Esophagus muscularis mucosa (tissue), 4 donors: Measurements from ENCODE around the gene ZNF536. TPM values are rescaled to one million over a fixed set of nuclear protein-coding genes. Genes with fewer than 3 reads are reported as not detected.

Experiments used
- DNase-seq: peaks from one replicate; pipeline ENCODE4 v3.0.0-alpha.2; 2017; ENCODE audit errors: extremely low spot score
- H3K27ac ChIP-seq, 4 donors: fragments of 200-600 bp; sonication (generic); replicated peaks in 1 of 4; 1 replicate in 3 of 4; 2 replicates in 1 of 4; pipeline ENCODE4 v1.5.1; 2016 to 2019; ENCODE audit warnings: mild to moderate bottlenecking in 1 of 4
- H3K27me3 ChIP-seq, 4 donors: fragments of 200-600 bp; sonication (generic); one replicate each; pipeline versions ENCODE4 v1.5.1 to v1.6.0; 2016 to 2019
- H3K36me3 ChIP-seq, 4 donors: fragments of 200-600 bp; sonication (generic); one replicate each; pipeline ENCODE4 v1.5.1; 2016 to 2019
- H3K4me1 ChIP-seq, 4 donors: fragments of 200-600 bp; sonication (generic); one replicate each; pipeline ENCODE4 v1.5.1; 2016 to 2019
- H3K4me3 ChIP-seq, 4 donors: fragments of 200-600 bp; sonication (generic); 1 replicate in 2 of 4; 2 replicates in 2 of 4; pipeline ENCODE4 v1.5.1; 2016 to 2019; ENCODE audit warnings: mild to moderate bottlenecking in 4 of 4, moderate library complexity in 1 of 4
- H3K9me3 ChIP-seq, 4 donors: fragments of 200-600 bp; sonication (generic); 1 replicate in 3 of 4; 2 replicates in 1 of 4; pipeline ENCODE4 v1.5.1; 2016 to 2019
- CTCF ChIP-seq, 3 experiments: fragments of 200-600 bp in 2 of 3; fragments of 450-650 bp in 1 of 3; sonication (generic) in 2 of 3; IDR thresholded peaks; one replicate each; pipeline ENCODE4 v1.5.1; 2017 to 2019; ENCODE audit warnings: antibody characterized with exemption in 3 of 3, mild to moderate bottlenecking in 2 of 3, moderate library complexity in 1 of 3
- EP300 ChIP-seq: sonication (generic); formaldehyde crosslinking; IDR thresholded peaks from one replicate; pipeline ENCODE4 v1.6.1; 2017; ENCODE audit warnings: antibody characterized with exemption
- POLR2A ChIP-seq: fragments of 450-650 bp; IDR thresholded peaks from one replicate; pipeline ENCODE4 v1.6.1; 2017; ENCODE audit warnings: antibody characterized with exemption, moderate library complexity, mild to moderate bottlenecking, low read depth
- POLR2AphosphoS5 ChIP-seq, 2 donors: sonication (generic); formaldehyde crosslinking; IDR thresholded peaks; one replicate each; pipeline ENCODE4 v1.6.1; 2017; ENCODE audit warnings: antibody characterized with exemption in 2 of 2
- WGBS: methylation state at CpG from one replicate; pipeline ENCODE4 v1.1.5; 2018; 5-methylcytosine and 5-hydroxymethylcytosine counted together
- intact Hi-C: fragments of 100-400 bp; cut with DNase I; formaldehyde crosslinking; loops from one replicate; pipeline ENCODE4 v1.15.1; 2023
- total RNA-seq, 4 donors: library from RNA; depleted of rRNA; stranded (reverse); fragments of >200 nt; gene quantifications; one replicate each; pipeline versions ENCODE4 v1.1.0 to v1.2.1, GENCODE V29; 2016

Gene ZNF536
- total RNA-seq, 4 donors from 2014 or later: 2.5 to 7.3 (median 5.6) TPM

GRCh38 chr19:30448386-30449077 lies 76.3 kb downstream of the ZNF536 start:
- Histone ChIP-seq H3K4me1 (peaks cover 3 to 22% (median 15%) of the 10 kb centered on the region in 4 donors), H3K36me3 (peaks cover 0 to 4% (median 0%) of the 10 kb centered on the region in 4 donors), H3K9me3 (no peaks in the 10 kb centered on the region), H3K27ac (peak overlapping the region in 1 of 4 donors; percentile 13), H3K4me3 (peak overlapping the region in 1 of 4 donors; percentile 2), H3K27me3 (peaks cover 0 to 24% (median 0%) of the 10 kb centered on the region in 4 donors)
- WGBS: 66% methylated on average over 9 of the region's 9 CpGs
- no peak for TF ChIP-seq POLR2A
- TF ChIP-seq POLR2AphosphoS5 (IDR thresholded peaks at IDR 0.05): no peak
- no peak for TF ChIP-seq EP300
- no peak for TF ChIP-seq CTCF (IDR thresholded peaks at IDR 0.05)
- intact Hi-C loops: no loop called here
- DNase-seq: no peak

- H3K27ac ChIP-seq: peak overlapping the region in 3 of 4 donors; percentile 13 to 50 (median 40)
- peaks cover 0 to 18% (median 0%) of the 10 kb centered on the region in 4 donors for H3K27me3 ChIP-seq
Observed at GRCh38 chr19:30449078-30449590, 77.0 kb downstream of the ZNF536 start.

DNA sequence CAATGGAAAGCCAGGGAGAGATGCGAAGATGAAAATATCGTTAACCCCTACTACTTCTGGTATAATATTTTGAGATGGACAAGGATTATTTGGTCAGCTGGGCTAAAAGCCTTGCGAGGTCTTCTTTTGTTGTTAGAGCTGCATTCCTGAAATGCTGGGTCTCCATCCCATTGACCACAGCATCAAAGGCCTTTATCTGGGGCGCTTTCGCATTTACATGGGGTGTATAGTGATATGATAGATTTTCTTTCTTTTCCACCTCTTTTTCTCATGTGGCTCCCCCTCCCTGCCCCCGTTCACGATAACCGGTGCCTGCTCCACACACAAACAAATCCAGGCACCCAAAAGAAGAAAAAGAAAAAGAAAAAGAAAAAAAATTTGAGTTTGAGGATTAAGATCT lies 77.5 kb downstream of the ZNF536 start:
- DNase-seq: no peak

More at GRCh38 chr19:30449078-30449590, 77.0 kb downstream of the ZNF536 start:
- no peak for DNase-seq
- intact Hi-C loops: no loop called here
- H3K9me3 ChIP-seq: no peaks in the 10 kb centered on the region
- peaks cover 3 to 22% (median 15%) of the 10 kb centered on the region in 4 donors for H3K4me1 ChIP-seq
- peak overlapping the region in 2 of 4 donors; percentile 2 to 12 for H3K4me3 ChIP-seq
- H3K36me3 ChIP-seq: peaks cover 0 to 1% (median 0%) of the 10 kb centered on the region in 4 donors
- 65% methylated on average over 6 of the region's 6 CpGs for WGBS
- TF ChIP-seq POLR2A: no peak
- no peak for TF ChIP-seq CTCF (IDR thresholded peaks at IDR 0.05)
- TF ChIP-seq POLR2AphosphoS5 (IDR thresholded peaks at IDR 0.05): no peak
- no peak for TF ChIP-seq EP300

GRCh38 chr19:30450100-30450499 lies 77.9 kb downstream of the ZNF536 start:
- intact Hi-C loops: no loop called here
- TF ChIP-seq CTCF (IDR thresholded peaks at IDR 0.05) (no peak), POLR2A (no peak), POLR2AphosphoS5 (IDR thresholded peaks at IDR 0.05) (peak in 1 of 2 donors; percentile 26)
- 9% methylated on average over 7 of the region's 7 CpGs for WGBS
- peak overlapping the region; percentile 37 to 50 (median 46) for H3K27ac ChIP-seq
- peak overlapping the region; percentile 34 to 55 (median 42) for H3K4me3 ChIP-seq
- H3K36me3 ChIP-seq: no peaks in the 10 kb centered on the region
- peaks cover 3 to 22% (median 15%) of the 10 kb centered on the region in 4 donors for H3K4me1 ChIP-seq
- no peak for DNase-seq
- H3K9me3 ChIP-seq: no peaks in the 10 kb centered on the region
- peaks cover 0 to 8% (median 0%) of the 10 kb centered on the region in 4 donors for H3K27me3 ChIP-seq

More for the DNA sequence above, 77.5 kb downstream of the ZNF536 start:
- Histone ChIP-seq H3K27me3 (peaks cover 0 to 13% (median 0%) of the 10 kb centered on the region in 4 donors), H3K27ac (peak overlapping the region; percentile 37 to 50 (median 42)), H3K4me1 (peaks cover 3 to 22% (median 15%) of the 10 kb centered on the region in 4 donors), H3K36me3 (no peaks in the 10 kb centered on the region), H3K4me3 (peak overlapping the region; percentile 34 to 55 (median 42)), H3K9me3 (no peaks in the 10 kb centered on the region)
- intact Hi-C loops: no loop called here
- WGBS: 56% methylated on average over 8 of the region's 8 CpGs
- no peak for TF ChIP-seq POLR2A
- no peak for TF ChIP-seq CTCF (IDR thresholded peaks at IDR 0.05)
- no peak for TF ChIP-seq EP300
- no peak for TF ChIP-seq POLR2AphosphoS5 (IDR thresholded peaks at IDR 0.05)
